ENCODE measurements around the gene KIF21B.
"Not testable (repeated sequence)": the region's sequence is repeated elsewhere in the genome, so short reads cannot be mapped to it uniquely, and the experiment has no call there.

Gene KIF21B

GRCh38 chr1:200972985-200973742 lies 50.4 kb downstream of the KIF21B start:
- no peak for DNase-seq (ENCODE audit: low read depth in 2 of 2)

GRCh38 chr1:200971955-200972711 lies 51.4 kb downstream of the KIF21B start:
- peak; percentile 14 to 25 for DNase-seq (ENCODE audit: low read depth in 2 of 2)

DNA sequence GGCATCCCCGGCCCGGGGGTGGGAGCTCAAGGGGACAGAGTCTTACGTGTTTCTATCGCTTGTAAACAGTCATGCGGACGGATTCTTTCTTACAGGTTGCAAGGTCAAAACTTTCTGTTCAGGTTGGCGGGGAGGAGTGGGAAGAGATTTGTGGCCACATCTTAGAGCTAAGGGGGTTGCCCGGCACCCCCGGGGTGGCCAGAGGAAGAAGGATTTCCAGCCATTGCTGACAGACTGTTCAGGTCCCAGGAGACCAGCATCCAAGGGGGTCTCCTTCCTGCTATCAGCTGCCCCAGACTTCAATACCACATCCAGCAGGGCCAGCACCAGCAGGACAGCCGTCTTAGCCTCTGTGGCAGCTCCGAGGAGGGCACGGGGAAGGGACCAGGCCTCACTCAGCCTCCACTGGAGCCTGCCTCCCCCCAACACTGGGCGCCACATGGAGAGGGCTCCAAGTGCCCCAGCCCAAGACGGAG lies 52.0 kb downstream of the KIF21B start:
- no peak for DNase-seq (ENCODE audit: low read depth in 2 of 2)

DNA sequence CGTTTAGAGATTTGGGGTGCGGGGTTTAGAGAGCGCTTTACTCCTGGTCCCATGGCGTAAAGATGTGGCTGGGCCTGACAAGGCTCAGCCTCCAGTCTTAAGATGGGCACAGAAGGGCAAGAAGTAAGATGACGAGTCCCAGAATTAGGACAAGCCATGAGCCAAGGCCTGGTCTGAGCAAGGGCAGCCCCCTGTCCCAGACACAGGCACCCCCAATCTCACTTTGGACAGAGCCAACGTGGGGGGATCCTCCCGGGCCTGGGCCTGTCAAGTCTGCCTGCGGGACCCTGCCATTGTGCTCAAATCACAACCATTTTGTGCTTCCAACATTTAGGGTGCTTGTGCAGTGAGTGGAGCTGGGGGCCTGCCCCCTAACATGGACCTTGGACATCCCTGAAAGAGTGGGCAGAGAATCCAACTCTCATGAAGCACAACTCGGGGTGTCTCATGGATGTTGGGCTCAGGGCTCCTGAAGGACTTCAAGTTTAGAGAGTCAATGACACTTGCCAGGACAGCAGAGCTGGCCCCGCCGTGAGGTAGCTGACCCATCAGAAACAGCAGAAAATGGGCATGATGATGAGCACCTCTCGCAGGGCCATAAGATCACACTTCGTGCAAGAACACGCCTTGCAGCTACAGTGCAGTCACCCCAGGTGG lies 52.6 kb downstream of the KIF21B start:
- no peak for DNase-seq (ENCODE audit: low read depth in 2 of 2)

DNA sequence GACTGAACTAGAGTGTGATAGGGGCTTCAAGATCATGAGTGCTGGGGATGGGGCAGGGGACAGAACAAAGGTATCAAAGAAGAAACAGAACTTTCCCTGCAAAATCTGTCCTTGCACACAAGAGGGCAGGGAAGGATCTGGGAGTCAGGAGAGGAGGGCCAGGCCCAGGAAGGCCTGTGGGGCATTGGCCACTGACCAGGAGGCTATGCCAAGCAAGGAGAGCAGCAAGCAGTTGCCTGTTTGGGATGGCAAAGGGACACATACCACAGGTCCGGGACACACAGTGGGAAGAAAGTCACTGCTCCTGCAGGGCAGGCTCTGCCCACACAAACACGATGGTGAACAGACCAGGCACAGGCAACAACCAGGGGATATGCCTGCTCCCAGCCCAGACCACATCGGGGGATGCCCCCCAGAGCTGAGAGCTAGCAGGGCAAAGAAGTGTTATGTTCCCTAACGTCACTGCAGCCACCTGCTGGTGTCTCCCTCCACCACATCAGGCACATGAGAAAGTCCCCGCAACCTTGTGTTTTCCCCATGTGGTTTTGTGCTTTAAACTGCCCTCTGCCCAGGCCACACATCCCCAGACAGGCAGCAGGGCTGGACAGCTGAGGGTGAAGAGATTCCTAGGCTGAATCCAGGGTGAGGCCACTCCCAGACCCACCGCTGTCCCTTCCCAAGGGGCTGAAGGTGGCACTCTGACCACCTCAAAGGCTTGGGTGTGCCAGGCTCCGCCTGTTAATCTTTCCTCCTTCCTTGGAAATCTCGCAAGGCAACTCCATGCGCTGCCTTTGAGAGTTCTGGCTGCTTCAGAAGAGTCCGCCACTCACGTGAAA lies 53.6 kb downstream of the KIF21B start:
- DNase-seq (ENCODE audit: low read depth in 2 of 2) = no peak

DNA sequence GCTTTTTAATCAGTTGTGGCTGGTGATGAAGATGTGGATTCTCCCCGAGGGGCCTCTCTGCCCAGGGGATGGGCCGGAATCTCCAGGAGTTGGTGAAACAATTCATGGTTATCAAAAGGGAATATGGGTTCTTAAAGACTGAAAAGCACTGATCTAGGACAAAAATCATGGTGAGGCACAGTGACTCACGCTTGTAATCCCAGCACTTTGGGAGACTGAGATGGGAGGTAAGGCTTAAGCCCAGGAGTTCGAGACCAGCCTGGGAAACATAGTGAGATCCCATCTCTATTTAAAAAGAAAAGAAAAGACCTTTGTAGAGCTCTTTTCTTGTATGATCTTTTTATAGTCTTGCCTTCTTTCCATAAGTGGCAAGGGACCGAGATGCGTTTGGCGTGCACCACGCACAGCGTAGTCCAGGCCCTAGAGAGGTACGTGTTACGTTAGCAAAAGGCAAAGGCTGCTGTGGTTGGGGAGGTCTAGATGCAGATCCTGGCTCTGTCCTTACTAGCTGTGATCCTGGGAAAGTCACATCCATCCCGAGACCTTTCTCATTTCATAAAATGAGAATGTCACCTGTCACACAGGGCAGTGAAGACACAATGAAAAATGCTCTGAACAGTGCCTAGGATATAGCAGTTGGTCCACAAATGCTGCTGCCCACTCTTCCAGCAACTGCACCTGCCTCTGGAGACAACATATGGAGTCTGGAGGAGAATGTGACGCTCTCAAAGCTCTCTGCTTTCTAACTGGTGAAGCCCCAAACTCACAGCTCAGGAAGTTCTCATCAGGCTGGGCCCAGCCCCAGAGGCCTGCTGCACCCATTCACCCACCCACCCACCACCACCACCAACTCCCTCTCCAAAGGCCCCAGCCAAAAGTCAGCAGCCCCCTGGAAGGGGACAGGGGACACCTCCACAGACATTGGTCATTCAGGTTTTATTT lies 54.8 kb downstream of the KIF21B start:
- no peak for DNase-seq (ENCODE audit: low read depth in 2 of 2)

- DNase-seq (ENCODE audit: low read depth in 2 of 2) = no peak
These were observed 55.6 kb downstream of the KIF21B start for GRCh38 chr1:200967693-200968468.

DNA sequence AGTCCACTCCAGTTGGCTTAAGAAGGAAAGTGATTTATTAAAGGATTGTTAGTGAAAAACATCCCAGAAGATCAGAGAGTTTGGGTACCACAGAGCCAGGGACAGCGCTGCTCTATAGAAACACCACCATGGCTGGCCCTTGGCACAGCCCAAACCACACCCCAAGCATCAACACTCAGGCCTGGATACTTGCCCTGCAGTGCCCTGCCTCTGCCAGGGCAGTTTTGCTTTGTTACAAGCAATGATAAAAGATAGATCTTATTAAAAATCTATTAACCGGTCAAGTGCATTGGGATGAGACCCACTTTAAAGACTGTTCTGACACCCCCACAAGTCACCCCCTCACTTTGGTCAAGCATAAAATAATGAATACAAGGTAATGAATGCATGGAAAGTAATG lies 56.6 kb downstream of the KIF21B start:
- DNase-seq (ENCODE audit: low read depth in 2 of 2) = no peak

- no peak for DNase-seq (ENCODE audit: low read depth in 2 of 2)
These were observed 58.3 kb downstream of the KIF21B start for GRCh38 chr1:200965111-200965805.

DNA sequence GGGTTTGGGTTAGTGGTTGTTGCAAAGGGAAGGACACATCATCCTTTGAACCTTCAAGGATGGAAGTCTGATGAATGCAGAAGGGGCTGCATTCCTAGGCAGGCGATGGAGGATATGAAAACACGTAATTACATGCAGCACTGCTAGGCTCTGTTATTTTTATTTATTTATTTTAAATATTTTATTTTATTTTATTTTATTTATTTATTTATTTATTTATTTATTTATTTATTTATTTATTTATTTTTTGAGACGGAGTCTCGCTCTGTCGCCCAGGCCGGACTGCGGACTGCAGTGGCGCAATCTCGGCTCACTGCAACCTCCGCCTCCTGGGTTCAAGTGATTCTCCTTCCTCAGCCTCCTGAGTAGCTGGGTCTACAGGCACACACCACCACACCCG lies 59.6 kb downstream of the KIF21B start:
- not testable (repeated sequence) for DNase-seq (ENCODE audit: low read depth in 2 of 2)

DNA sequence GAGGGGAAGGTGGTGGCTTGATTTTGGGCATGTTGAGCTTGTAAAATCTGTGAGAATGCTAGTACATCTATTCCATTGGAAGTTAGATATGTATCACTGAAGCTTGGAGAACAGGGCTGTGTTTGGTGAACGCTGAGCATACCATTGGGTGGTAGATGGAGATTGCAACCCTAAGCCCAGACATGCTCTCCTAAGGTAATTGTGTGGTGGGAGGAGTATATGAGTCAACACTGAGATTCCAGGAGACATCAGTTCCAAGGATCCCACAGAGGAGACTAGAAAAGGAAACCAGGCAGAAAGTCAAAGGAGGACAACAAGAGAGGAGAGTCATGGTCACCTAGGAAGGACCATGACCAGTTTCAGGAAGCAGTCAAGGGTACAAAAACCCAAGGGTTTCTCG lies 60.4 kb downstream of the KIF21B start:
- DNase-seq (ENCODE audit: low read depth in 2 of 2) = no peak

DNA sequence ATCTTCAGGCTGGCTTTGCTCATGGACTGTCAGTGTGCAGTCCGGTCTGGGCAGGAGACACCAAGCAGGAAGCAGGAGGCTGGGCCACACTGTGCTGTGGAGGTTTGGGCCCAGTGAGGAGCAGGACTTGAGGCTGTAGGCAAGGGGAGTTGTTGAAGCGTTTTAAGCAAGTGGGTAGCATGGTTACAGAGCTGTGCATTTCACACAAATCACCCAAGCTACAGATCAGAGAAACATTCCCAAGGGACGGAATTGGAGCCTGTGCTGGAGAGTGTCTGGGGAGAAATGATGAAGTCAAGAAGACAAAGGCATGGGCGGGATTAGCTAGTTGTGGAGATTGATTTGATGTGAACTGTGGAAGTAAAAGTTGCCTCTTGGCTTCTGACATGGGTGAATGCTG lies 60.9 kb downstream of the KIF21B start:
- no peak for DNase-seq (ENCODE audit: low read depth in 2 of 2)

- not testable (repeated sequence) for DNase-seq (ENCODE audit: low read depth in 2 of 2)
These were observed 61.4 kb downstream of the KIF21B start for GRCh38 chr1:200962151-200962550.

GRCh38 chr1:200960948-200961340 lies 62.6 kb downstream of the KIF21B start:
- no peak for DNase-seq (ENCODE audit: low read depth in 2 of 2)

GRCh38 chr1:200960236-200960947 lies 63.1 kb downstream of the KIF21B start:
- no peak for DNase-seq (ENCODE audit: low read depth in 2 of 2)

DNA sequence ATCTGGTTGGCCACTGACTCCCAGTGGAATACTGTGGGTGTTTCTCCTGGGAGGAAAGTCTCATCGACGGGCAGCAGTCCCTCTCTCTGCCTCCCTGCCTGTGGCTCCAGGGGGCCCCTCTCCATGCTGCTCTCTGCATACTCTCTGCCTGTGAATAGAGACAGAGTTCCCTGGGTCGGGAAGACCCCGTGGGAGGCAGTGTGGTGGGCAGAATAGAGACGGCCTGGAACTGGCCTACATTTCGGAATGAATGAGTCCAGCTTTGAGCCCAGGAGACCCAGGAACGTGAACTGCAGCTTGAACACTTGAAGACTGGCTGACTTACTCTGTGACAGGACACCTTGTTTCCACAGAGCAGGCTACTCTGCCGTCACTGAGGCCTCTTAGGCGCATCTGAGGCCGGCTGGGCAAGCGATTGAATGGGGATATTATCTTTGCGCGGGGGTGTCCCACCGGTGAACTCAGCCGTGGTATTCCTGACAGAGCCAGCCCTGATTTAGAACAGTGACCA lies 64.0 kb downstream of the KIF21B start:
- DNase-seq (ENCODE audit: low read depth in 2 of 2) = no peak

DNA sequence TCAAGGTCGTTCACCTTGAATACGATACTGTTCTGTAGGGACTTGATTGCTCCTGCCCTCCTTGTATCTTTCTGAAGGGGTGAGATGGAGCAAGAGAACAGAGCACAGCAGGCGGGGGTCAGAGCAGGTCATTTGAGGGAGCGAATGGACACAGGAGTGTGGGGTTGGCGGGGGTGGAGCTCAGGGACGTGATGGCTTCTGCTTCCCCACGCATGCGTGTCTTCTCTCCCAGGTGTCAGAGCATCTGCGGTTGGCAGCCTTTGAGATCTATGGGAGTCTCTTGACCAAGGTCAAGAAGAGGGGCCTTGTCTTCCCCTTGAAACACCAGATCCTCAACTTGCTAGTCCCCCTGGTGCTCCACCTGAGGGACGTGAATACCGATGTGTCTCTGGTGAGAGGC lies 64.9 kb downstream of the KIF21B start:
- DNase-seq (ENCODE audit: low read depth in 2 of 2) = no peak

GRCh38 chr1:200954434-200954833 lies 69.1 kb downstream of the KIF21B start:
- DNase-seq (ENCODE audit: low read depth in 2 of 2) = no peak

Measured in stimulated activated CD4-positive, alpha-beta T cell treated with anti-CD3 and anti-CD28 coated beads, Interleukin-15, amount 100 ng/mL, for 48 hours (primary cell).